Activated CD8-positive, alpha-beta memory T cell treated with anti-CD3 and anti-CD28 coated beads, Interleukin-2, amount 50 U/mL, for 1 hour (primary cell): ENCODE results near the gene ZNF467.

ENCODE experiments used
- DNase-seq: peaks from one replicate; pipeline ENCODE4 v3.0.0-alpha.2; 2020; ENCODE audit errors: extremely low read depth

Gene ZNF467

GRCh38 chr7:149787428-149788299 is 14.3 kb upstream of the ZNF467 start:
- no peak for DNase-seq

GRCh38 chr7:149785983-149786382 is 12.6 kb upstream of the ZNF467 start:
- no peak for DNase-seq

- no peak for DNase-seq
These were observed 12.0 kb upstream of the ZNF467 start for GRCh38 chr7:149785402-149785801.

- no peak for DNase-seq
These were observed 10.8 kb upstream of the ZNF467 start for GRCh38 chr7:149784251-149784608.

GRCh38 chr7:149783386-149784250 is 10.2 kb upstream of the ZNF467 start:
- DNase-seq: no peak

- no peak for DNase-seq
These were observed 9.4 kb upstream of the ZNF467 start for GRCh38 chr7:149782682-149783345.

- no peak for DNase-seq
These were observed 8.5 kb upstream of the ZNF467 start for GRCh38 chr7:149781921-149782320.

- DNase-seq: no peak
These were observed 7.4 kb upstream of the ZNF467 start for GRCh38 chr7:149780636-149781419.

- no peak for DNase-seq
These were observed 6.7 kb upstream of the ZNF467 start for GRCh38 chr7:149780056-149780455.

- DNase-seq: no peak
These were observed 6.1 kb upstream of the ZNF467 start for GRCh38 chr7:149779502-149779805.

GRCh38 chr7:149778696-149779501 is 5.5 kb upstream of the ZNF467 start:
- no peak for DNase-seq

- DNase-seq: no peak
These were observed 4.9 kb upstream of the ZNF467 start for GRCh38 chr7:149778327-149778637.

GRCh38 chr7:149777551-149778326 is 4.4 kb upstream of the ZNF467 start:
- DNase-seq: no peak

GRCh38 chr7:149776848-149777407 is 3.5 kb upstream of the ZNF467 start:
- DNase-seq: no peak

GRCh38 chr7:149776289-149776688 is 2.9 kb upstream of the ZNF467 start:
- no peak for DNase-seq

GRCh38 chr7:149775176-149775556 is 1.8 kb upstream of the ZNF467 start:
- no peak for DNase-seq

- DNase-seq: no peak
These were observed 1.1 kb upstream of the ZNF467 start for GRCh38 chr7:149774237-149775175.

- DNase-seq: no peak
These were observed 393 bp downstream of the ZNF467 start for GRCh38 chr7:149772956-149773434.
